GM06990 (cell line): ENCODE measurements around the gene PTN.
"Not testable (repeated sequence)": the region's sequence is repeated elsewhere in the genome, so short reads cannot be mapped to it uniquely, and the experiment has no call there.

Experiments
- DNase-seq: peaks from one replicate; pipeline ENCODE4 v3.0.0-alpha.2; 2011; ENCODE audit not compliant: insufficient read length; ENCODE audit errors: extremely low read depth
- H3K27me3 ChIP-seq: replicated peaks from 2 replicates; pipeline ENCODE4 v1.6.0; 2011; ENCODE audit warnings: low read length; ENCODE audit not compliant: control insufficient read depth, insufficient read depth
- H3K36me3 ChIP-seq: 2 replicates; pipeline ENCODE4 v1.5.1; 2011; ENCODE audit warnings: low read length; ENCODE audit not compliant: control insufficient read depth, insufficient read depth
- H3K4me3 ChIP-seq: replicated peaks from 2 replicates; pipeline ENCODE4 v1.5.1; 2011; ENCODE audit warnings: low read depth, mild to moderate bottlenecking, control low read depth, low read length
- TF ChIP-seq, protein P1 (sequence below): IDR thresholded peaks from 2 replicates; pipeline ENCODE4 v1.5.1; 2011; ENCODE audit warnings: low read length, control low read depth, mild to moderate bottlenecking, inconsistent platforms; ENCODE audit not compliant: insufficient read depth, poor library complexity, severe bottlenecking

PTN gene

DNA sequence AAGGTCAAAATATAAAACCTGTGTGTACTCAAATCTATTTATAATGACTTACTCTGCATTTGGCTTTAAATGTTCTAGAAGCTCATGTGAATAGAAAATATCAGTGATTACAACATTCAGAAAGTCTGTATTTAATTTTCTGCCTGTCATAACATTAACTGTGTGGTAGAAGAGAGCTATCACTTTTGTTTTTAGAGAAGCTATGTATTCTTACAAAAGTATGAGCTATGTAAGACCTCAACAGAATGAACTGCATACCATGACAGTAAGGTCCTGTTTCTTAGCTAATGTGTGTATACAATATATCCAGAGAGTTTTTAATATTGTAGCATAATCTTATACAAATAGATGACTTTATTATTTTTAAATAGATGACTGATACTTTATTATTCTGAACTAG, 61.5 kb downstream of the PTN start:
- Histone ChIP-seq H3K4me3 (no peak overlapping the region), H3K36me3 (no peaks in the 10 kb centered on the region), H3K27me3 (no peaks in the 10 kb centered on the region)
- TF ChIP-seq, protein P1, sequence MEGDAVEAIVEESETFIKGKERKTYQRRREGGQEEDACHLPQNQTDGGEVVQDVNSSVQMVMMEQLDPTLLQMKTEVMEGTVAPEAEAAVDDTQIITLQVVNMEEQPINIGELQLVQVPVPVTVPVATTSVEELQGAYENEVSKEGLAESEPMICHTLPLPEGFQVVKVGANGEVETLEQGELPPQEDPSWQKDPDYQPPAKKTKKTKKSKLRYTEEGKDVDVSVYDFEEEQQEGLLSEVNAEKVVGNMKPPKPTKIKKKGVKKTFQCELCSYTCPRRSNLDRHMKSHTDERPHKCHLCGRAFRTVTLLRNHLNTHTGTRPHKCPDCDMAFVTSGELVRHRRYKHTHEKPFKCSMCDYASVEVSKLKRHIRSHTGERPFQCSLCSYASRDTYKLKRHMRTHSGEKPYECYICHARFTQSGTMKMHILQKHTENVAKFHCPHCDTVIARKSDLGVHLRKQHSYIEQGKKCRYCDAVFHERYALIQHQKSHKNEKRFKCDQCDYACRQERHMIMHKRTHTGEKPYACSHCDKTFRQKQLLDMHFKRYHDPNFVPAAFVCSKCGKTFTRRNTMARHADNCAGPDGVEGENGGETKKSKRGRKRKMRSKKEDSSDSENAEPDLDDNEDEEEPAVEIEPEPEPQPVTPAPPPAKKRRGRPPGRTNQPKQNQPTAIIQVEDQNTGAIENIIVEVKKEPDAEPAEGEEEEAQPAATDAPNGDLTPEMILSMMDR, result no peak
- no peak for DNase-seq

DNA sequence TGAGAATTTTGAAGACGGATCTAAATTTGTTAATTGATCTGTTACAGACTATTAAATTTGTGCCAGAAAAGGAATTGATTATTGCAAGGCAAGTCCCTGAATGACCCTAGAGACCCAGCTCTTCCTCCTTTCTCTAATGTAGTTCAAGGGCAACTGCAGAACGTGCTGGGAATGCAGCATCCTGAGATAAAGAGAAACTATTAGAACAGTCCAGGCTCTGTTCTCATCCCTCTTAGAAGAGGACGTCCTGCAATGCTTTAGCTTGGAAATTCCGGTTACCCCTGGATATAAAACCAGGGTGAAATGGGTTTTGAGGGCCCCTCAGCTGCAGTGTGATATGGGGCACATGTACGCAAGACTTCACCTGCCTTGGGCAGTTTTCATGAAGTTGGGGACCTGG, 67.3 kb downstream of the PTN start:
- no peaks in the 10 kb centered on the region for H3K27me3 ChIP-seq
- DNase-seq, result no peak
- no peak overlapping the region for H3K4me3 ChIP-seq
- H3K36me3 ChIP-seq, result no peaks in the 10 kb centered on the region
- TF ChIP-seq, protein P1, result no peak

DNA sequence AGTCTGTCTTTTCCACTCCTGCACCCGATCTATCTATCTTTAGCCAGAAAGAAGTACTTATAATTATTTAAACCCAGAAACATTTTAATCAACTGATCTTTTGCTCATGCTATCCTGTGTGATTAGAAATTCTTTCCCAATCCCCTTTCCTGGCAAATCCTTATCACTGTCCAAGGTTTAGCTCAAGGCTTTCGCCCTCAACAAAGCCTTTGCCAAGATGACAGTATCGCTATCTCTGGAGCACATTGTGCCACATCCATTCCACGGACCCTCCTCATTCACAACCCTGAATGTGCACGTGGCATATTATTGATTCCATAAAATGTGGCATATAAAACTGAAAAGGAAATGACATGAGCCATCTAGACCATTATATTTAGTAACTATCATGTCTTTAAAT, 71.3 kb downstream of the PTN start:
- Histone ChIP-seq H3K27me3 (no peaks in the 10 kb centered on the region), H3K4me3 (no peak overlapping the region), H3K36me3 (no peaks in the 10 kb centered on the region)
- DNase-seq, result no peak
- TF ChIP-seq, protein P1, result no peak

DNA sequence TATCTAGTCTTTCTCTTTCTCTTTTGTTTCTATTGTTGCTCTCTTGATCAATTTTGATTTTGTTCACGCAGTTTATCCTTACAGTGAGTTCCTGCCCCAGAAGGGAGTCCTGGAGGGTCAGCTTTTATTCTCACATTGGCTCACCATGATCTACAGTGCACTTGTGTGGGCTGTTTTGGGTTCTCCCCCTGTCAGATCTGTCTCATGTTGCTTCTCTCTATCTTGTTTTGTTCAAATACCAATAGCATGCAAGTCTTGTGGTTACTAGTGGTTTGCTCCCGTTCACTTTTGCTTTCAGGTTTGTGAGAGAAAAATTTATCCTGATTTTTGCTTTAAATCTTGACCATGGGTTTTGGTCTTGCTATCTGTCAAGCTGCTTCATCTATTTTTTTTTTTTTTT, 74.3 kb downstream of the PTN start:
- no peaks in the 10 kb centered on the region for H3K27me3 ChIP-seq
- TF ChIP-seq, protein P1, result no peak
- DNase-seq, result no peak
- H3K4me3 ChIP-seq, result no peak overlapping the region
- H3K36me3 ChIP-seq, result no peaks in the 10 kb centered on the region

DNA sequence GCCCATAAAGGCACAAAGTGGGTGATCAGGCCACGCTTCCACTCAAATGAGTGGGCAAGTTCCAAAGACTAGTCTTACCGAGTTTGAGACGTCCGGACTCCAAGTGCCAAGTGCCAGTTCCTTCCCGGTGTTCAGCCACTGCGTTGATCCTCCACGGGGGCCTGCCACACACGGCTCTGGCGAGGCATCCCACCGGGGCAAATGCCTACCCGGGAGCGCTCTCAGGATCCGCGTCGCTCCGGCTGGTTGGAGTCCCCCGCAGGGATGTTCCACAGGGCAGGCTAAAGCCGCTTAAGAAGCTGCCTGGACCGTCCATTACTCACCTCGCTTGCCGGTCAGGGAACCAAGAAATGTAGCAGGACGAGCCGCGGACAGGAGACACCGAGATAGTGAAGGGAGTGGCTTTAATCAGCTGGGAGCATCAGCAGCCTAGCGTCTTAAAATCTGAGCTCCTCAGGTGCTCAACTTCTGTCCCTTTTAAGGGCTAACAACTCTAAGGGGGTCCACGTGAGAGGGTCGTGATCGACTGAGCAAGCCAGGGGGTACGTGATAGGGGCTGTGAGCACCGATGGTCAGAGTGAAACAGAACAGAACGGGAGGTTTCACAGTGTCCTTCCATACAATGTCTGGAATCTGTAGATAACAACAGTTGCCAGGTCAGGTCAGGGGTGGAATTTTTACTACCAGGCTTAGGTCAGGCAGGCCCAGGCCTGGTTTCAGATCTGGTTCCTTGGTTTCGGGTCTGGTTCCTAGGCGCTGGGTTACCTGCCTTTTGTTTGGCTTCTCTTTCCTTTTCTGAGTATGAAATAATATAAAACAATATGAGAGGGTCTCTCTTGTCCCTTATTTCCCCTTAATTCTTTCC, 75.3 kb downstream of the PTN start:
- DNase-seq, H3K36me3 ChIP-seq, H3K27me3 ChIP-seq, H3K4me3 ChIP-seq: not testable (repeated sequence)

DNA sequence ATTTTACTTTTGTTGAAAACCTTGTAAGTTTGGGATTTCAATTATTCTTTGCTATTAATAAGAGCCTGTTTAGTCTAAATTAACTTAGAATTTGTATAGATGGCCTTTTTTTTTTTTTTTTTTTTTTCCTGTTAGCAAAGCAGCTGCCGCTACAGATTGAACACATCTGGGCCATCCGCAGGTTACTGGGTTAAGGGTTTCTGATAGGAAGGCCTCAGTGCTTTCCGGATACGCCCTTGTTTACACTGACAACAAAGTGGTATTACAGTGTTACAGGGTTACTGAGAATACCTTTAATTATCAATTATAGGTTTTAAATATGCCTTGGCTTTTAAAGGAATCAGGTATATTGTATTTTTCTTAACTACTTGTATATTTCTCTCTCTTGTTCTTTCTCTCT, 76.8 kb downstream of the PTN start:
- H3K4me3 ChIP-seq, result no peak overlapping the region
- DNase-seq, result no peak
- no peaks in the 10 kb centered on the region for H3K36me3 ChIP-seq
- TF ChIP-seq, protein P1, result no peak
- no peaks in the 10 kb centered on the region for H3K27me3 ChIP-seq

DNA sequence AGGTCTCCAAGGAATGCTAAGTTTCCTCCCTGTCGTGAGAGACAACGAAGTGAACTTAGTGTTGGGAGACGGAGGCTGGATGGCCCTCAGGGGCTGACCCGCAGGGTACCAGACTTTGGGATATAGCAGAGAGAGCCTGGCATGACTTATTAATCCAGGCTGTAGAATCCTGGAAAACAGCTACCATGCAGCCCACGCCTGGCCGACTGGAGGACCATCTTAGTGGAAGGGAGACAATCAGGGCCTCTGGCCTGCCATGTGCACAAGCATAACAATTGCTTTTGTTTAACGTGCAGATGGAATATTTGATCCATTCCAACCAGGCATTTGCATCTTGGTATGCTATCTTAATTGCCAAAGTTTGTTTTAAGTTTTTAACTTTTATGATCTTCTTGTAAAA, 78.1 kb downstream of the PTN start:
- H3K4me3 ChIP-seq, DNase-seq: not testable (repeated sequence)

More for the DNA sequence above, 78.1 kb downstream of the PTN start:
- not testable (repeated sequence) for H3K27me3 ChIP-seq, H3K36me3 ChIP-seq
